ENCODE measurements around the gene RBMS1. TPM values are rescaled to one million over a fixed set of nuclear protein-coding genes. Genes with fewer than 3 reads are reported as not detected.

The RBMS1 gene
- total RNA-seq, 1 experiment from 2014 or later: 77.5 TPM

DNA sequence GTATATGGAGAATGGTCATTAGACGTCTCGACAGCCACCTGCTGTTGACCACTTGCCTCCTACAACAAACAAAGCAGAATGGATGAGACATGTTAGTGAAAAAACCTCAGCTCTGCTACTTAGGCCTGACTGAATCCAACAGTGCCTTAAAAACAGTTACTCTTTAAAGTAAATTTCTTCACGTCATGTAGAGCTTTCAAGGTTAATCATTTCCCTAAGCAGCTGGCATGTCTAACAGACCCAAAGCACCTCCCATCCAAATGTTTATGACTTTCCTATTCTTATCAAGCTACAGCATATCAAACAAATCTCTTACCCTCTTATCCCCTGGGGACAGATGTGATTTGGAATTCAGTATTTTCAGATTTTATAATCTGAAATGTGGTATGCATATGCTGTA, 218.0 kb downstream of the RBMS1 start:
- Histone ChIP-seq H2BK120ac (ENCODE audit: low read depth, low read length, poor library complexity, severe bottlenecking) (no peak overlapping the region), H2AK5ac (ENCODE audit: insufficient read length, low read length) (no peak overlapping the region), H4K20me1 (ENCODE audit: control insufficient read depth, insufficient read depth, insufficient read length) (no peaks in the 10 kb centered on the region), H3K4ac (ENCODE audit: low read depth, low read length) (no peak overlapping the region), H2BK12ac (ENCODE audit: insufficient read length, low read depth, low read length) (no peak overlapping the region), H3K27ac (ENCODE audit: insufficient read length, low read depth, low read length) (no peak overlapping the region), H3K4me2 (ENCODE audit: insufficient read depth, insufficient read length, low read length) (no peak overlapping the region), H3K79me2 (ENCODE audit: insufficient read depth, low read length) (no peaks in the 10 kb centered on the region), H2BK20ac (ENCODE audit: low read depth, low read length, poor library complexity, severe bottlenecking) (no peak overlapping the region), H4K91ac (ENCODE audit: insufficient read length, low read depth, low read length) (no peak overlapping the region), H3K9me3 (ENCODE audit: control insufficient read depth, low read depth, low read length) (no peaks in the 10 kb centered on the region), H3K18ac (ENCODE audit: insufficient read length, low read depth, low read length) (no peak overlapping the region), H2BK15ac (ENCODE audit: low read depth, low read length) (no peak overlapping the region), H3K9ac (ENCODE audit: extremely low read depth, insufficient read length, low read length) (no peak overlapping the region), H3T11ph (ENCODE audit: low read length) (no peak overlapping the region), H4K5ac (ENCODE audit: insufficient read length, low read depth, low read length) (no peak overlapping the region), H3K23me2 (ENCODE audit: insufficient read length, low read depth, low read length, poor library complexity, severe bottlenecking) (peaks cover 3% of the 10 kb centered on the region), H2AFZ (ENCODE audit: low read length) (no peak overlapping the region), H3K56ac (ENCODE audit: insufficient read length, low read depth, low read length) (no peak overlapping the region), H3K14ac (ENCODE audit: insufficient read depth, low read length) (no peak overlapping the region), H3K79me1 (ENCODE audit: insufficient read depth, low read depth, low read length, poor library complexity, severe bottlenecking) (no peaks in the 10 kb centered on the region), H3K23ac (ENCODE audit: insufficient read length, low read depth, low read length) (no peak overlapping the region), H4K8ac (replicated peaks; ENCODE audit: insufficient read length, low read depth, low read length) (no peak overlapping the region), H3K4me1 (ENCODE audit: insufficient read depth, low read length) (peaks cover 8% of the 10 kb centered on the region; the same call in 1 of the 2 replicates), H2BK5ac (ENCODE audit: insufficient read length, low read length) (no peak overlapping the region), H3K27me3 (ENCODE audit: insufficient read depth, low read length) (no peaks in the 10 kb centered on the region)
- Mint-ChIP-seq H3K4me1 (peaks cover 19 to 22% of the 10 kb centered on the region in 2 experiments), H3K9me3 (no peaks in the 10 kb centered on the region), H3K36me3 (ENCODE audit: insufficient read depth in 1 of 3, low read depth in 3 of 3) (peaks cover 10 to 61% (median 52%) of the 10 kb centered on the region in 3 experiments), H3K27me3 (ENCODE audit: low read depth) (no peaks in the 10 kb centered on the region; the same call in 1 of the 2 replicates), H3K4me3 (no peak overlapping the region), H3K27ac (no peak overlapping the region)
- TF ChIP-seq, protein P1, sequence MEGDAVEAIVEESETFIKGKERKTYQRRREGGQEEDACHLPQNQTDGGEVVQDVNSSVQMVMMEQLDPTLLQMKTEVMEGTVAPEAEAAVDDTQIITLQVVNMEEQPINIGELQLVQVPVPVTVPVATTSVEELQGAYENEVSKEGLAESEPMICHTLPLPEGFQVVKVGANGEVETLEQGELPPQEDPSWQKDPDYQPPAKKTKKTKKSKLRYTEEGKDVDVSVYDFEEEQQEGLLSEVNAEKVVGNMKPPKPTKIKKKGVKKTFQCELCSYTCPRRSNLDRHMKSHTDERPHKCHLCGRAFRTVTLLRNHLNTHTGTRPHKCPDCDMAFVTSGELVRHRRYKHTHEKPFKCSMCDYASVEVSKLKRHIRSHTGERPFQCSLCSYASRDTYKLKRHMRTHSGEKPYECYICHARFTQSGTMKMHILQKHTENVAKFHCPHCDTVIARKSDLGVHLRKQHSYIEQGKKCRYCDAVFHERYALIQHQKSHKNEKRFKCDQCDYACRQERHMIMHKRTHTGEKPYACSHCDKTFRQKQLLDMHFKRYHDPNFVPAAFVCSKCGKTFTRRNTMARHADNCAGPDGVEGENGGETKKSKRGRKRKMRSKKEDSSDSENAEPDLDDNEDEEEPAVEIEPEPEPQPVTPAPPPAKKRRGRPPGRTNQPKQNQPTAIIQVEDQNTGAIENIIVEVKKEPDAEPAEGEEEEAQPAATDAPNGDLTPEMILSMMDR (conservative IDR thresholded peaks at IDR 0.05): no peak
- no peak for DNase-seq
- no CpG with 5 or more reads among the region's 3 CpGs for WGBS (ENCODE audit: extremely low coverage, insufficient read length, low lambda C conversion rate)

Data from H9 (cell line).